Upper lobe of left lung (tissue), 4 donors: ENCODE results near the gene RAP2B.

Source experiments
- EP300 ChIP-seq, 4 donors: sonication (generic); formaldehyde crosslinking; IDR thresholded peaks; one replicate each; pipeline ENCODE4 v1.5.1; 2017; ENCODE audit warnings: antibody characterized with exemption in 4 of 4, control low read depth in 2 of 4
- POLR2A ChIP-seq, 4 donors: fragments of 450-650 bp; IDR thresholded peaks; one replicate each; pipeline ENCODE4 v1.5.1; 2016 to 2017; ENCODE audit warnings: antibody characterized with exemption in 4 of 4, mild to moderate bottlenecking in 2 of 4
- POLR2AphosphoS5 ChIP-seq, 2 donors: sonication (generic); formaldehyde crosslinking; IDR thresholded peaks; one replicate each; pipeline ENCODE4 v1.5.1; 2017; ENCODE audit warnings: antibody characterized with exemption in 2 of 2
- TF ChIP-seq, protein P1 (sequence below), 6 experiments: fragments of 450-650 bp in 4 of 6; fragments of 200-600 bp in 2 of 6; sonication (generic) in 2 of 6; IDR thresholded peaks; one replicate each; pipeline ENCODE4 v1.5.1; 2016 to 2019; ENCODE audit warnings: antibody characterized with exemption in 6 of 6

DNA sequence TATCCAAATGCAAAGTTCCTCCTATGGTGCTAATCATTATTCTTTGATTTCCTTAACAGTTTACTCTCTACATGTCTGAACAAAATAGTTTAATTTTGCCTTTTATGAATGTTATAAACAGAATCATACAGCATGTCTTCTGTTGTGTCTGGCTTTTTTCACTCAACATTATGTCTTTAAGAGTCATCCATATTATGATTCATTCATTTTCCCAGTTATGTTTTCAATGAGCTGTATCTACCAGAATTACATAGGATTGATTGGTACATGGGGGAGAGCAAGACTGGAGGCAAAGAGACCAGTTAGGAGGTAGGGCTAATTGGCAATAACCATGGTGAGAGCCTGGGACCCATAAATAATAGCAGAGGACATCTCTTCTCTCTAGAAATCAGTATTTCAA is 16.6 kb upstream of the RAP2B start:
- TF ChIP-seq, protein P1, sequence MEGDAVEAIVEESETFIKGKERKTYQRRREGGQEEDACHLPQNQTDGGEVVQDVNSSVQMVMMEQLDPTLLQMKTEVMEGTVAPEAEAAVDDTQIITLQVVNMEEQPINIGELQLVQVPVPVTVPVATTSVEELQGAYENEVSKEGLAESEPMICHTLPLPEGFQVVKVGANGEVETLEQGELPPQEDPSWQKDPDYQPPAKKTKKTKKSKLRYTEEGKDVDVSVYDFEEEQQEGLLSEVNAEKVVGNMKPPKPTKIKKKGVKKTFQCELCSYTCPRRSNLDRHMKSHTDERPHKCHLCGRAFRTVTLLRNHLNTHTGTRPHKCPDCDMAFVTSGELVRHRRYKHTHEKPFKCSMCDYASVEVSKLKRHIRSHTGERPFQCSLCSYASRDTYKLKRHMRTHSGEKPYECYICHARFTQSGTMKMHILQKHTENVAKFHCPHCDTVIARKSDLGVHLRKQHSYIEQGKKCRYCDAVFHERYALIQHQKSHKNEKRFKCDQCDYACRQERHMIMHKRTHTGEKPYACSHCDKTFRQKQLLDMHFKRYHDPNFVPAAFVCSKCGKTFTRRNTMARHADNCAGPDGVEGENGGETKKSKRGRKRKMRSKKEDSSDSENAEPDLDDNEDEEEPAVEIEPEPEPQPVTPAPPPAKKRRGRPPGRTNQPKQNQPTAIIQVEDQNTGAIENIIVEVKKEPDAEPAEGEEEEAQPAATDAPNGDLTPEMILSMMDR (IDR thresholded peaks at IDR 0.05): no peak
- no peak for TF ChIP-seq EP300 (IDR thresholded peaks at IDR 0.05)
- no peak for TF ChIP-seq POLR2AphosphoS5 (IDR thresholded peaks at IDR 0.05)
- no peak for TF ChIP-seq POLR2A (IDR thresholded peaks at IDR 0.05)
